GM21423 (cell line): ENCODE results near the gene TTC4.

Experiments used
- ATAC-seq: cut with Tn5 transposase; IDR thresholded peaks from one replicate; pipeline ENCODE4 v1.9.1; 2021; ENCODE audit warnings: mild to moderate bottlenecking, moderate library complexity; ENCODE audit not compliant: unreplicated experiment

TTC4 gene, protein sequence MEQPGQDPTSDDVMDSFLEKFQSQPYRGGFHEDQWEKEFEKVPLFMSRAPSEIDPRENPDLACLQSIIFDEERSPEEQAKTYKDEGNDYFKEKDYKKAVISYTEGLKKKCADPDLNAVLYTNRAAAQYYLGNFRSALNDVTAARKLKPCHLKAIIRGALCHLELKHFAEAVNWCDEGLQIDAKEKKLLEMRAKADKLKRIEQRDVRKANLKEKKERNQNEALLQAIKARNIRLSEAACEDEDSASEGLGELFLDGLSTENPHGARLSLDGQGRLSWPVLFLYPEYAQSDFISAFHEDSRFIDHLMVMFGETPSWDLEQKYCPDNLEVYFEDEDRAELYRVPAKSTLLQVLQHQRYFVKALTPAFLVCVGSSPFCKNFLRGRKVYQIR

GRCh38 chr1:54715493-54716298 lies at the start of gene TTC4:
TSS of gene TTC4 (plus strand) at chr1:54715861. CDS start at chr1:54715909, 48 bp downstream.
- ATAC-seq: peak; percentile 95

DNA sequence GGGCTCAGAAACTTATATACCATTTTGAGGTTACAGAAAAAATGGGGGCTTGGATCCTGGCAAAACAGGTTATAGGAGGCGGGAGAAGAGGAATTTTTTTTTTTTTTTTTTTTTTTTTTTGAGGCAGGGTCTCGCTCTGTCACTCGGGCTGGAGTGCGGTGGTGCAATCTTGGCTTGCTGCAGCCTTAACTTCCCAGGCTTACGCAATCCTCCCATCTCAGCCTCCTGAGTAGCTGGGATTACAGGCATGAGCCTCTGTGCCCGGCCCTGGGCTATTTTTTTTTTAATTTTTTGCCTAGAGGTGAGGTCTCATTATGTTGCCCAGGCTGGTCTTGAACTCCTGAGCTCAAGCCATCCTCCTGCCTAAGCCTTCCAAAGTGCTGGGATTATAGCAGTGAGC lies 49.3 kb upstream of the TTC4 start:
- ATAC-seq: no peak

DNA sequence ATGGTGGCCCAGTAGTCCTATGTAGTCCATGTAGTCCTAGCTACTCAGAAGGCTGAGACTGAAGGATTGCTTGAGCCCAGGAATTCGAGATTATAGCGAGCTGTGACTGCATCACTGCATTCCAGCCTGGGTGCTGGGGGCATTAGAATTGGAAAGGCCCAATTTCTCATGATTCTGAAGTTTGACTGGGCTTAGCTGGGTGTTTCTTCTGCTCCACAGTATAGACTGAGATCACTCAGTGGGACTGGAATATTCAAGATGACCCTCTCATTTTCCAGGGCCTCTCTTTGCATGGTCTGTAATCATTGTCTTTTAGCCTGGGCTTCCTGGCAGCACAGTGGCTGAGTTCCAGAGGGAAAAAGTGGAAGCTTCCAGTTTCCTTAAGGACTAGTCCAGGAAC lies 47.9 kb upstream of the TTC4 start:
- no peak for ATAC-seq

- no peak for ATAC-seq
Observed at GRCh38 chr1:54668567-54668966, 47.1 kb upstream of the TTC4 start.

GRCh38 chr1:54671985-54672608 lies 43.6 kb upstream of the TTC4 start:
- peak; percentile 52 for ATAC-seq

DNA sequence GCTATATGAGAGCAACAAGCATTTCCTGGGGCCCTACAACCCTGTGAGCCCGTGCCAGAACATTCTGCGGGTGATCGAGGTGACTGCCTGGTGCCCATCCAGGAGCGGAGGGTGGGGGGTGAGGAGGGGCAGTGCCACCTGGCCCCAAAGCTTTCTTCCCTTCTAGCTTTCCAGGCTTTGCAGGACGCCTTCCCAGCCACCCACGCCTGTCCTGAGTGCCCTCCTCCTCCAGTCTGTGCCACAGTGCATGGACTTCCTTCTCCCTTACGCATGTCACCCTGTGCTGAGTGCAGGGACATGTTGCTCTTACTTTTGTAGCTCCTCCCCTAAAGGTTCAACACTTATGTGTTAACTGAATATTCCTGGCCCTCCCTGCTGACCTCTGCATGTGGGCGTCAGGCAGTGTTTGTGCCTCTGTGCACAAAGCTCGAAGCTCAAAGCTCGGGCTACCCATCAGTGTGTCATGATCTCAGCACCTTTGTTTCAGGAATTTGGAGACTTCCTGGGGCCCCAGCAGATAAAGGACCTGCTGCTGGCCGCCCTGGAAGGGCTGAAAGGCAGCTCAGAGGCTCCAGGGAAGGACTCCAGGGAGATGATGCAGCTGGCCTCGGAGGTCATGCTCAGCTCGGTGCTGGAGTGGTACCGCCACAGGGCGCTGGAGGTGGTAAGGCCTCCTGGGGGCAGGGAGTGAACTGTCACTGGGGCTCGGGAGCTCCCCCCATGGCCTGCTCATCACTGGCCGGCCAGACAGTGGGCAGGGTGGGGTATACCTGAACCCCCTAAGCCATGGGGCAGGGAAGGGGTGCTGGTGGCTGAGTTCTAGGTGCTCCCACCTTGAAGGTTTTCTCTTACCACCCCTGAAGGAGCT lies 36.7 kb upstream of the TTC4 start:
- no peak for ATAC-seq

GRCh38 chr1:54679706-54680105 lies 36.0 kb upstream of the TTC4 start:
- ATAC-seq: no peak

DNA sequence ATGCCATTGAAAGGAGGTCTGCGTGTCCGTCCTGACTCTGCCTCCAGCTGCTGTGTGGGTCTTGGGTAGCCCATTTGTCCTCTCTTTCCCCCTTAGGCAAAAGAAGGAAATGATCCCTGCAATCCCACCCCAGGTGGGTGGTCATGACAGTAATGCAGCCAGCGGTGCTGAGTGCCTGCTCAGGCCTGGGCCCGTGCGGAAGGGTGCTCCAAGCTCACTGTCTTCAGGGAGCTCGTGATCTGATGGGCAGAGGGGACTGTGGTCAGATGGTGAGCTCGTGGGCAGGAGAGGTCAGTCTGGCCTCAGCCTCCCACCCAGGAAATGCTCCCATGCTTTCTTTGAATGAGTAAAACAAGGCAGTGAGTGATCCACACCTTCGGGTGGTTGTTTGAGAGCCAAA lies 35.3 kb upstream of the TTC4 start:
- ATAC-seq: no peak

DNA sequence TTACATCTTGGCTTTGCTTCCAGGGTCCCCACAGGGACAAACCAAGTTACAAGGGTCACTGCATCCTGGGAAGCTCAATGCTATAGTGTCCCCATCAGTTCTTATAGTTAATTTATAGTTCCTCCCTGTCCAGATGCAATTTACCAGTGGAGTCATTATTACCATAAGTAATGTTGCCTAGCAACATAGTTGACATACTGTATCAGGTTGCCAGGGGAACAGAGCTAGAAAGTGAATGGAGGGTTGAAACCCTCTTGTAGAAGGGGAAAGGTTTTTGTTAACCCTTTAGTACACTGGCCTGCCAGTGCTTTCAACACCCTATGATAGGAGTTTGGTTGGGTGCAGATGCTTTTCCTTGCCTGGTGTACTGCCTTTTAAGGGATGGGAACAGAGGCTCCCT lies 34.3 kb upstream of the TTC4 start:
- no peak for ATAC-seq

GRCh38 chr1:54683453-54683852 lies 32.2 kb upstream of the TTC4 start:
- ATAC-seq: no peak

DNA sequence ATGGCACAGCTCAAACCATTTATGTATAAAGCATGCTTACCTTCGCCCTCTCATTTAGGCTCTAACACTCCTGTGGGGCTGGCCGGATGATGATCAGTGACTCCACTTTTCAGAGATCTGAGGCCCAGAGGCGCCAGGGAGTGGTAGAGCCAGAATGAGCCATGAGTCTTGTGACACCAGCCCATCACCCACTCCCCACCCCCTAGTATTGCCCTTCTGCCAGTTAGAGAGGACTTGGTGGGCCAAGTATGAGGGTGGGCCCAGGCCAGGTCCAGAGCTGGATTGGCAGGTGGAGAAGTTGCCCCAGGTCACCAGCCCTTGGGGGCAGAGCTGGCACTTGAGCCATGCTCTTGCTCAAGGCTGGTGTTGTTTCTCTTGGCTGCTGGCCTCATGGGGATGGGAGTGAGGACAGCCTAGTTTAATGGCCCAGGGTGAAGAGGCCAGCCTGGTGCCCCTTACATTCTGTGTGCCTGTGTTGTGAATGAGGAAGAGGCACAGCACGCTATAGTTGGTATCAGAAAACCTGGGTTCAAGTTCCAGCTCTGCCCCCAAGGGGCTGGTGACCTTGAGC lies 30.2 kb upstream of the TTC4 start:
- ATAC-seq: no peak

DNA sequence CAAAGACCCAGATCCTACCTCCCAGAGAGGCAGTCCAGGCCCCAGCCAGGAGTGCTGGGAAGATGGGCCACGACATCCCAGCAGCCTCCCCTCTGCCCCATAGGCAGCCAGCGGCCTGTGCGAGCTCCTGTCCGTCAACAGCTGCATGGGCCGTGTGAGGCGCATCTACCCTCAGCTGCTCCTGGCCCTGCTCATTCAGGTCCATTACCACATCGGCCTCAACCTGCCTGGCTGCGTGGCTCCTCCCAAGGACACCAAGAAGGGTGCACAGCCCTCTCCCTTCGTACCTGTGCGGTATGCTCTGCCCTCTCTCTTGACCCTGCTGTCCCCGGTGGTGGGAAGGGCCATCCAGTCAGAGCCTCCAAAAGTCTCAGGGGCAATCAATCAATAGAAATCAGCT lies 29.5 kb upstream of the TTC4 start:
- ATAC-seq: no peak

GRCh38 chr1:54694771-54695170 lies 20.9 kb upstream of the TTC4 start:
- no peak for ATAC-seq

GRCh38 chr1:54695221-54695620 lies 20.4 kb upstream of the TTC4 start:
- no peak for ATAC-seq

DNA sequence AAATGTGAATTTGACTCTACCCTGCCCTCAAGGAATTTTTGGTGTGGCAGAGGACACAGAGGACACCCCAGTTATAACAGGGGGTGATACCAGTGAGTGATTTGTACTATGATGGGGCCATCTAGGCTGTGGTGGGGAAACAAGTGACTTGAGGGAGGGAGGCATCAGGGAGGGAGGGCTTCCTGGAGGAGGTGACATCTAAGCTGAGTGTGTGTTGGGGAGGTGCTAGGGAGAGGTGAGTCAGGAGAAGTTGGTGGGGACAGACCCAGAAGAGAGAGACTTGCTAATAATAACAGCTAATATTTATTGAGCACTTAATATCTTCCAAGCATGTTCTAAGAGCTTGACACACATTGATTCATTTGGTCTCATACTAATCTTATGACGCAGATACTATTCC lies 19.9 kb upstream of the TTC4 start:
- ATAC-seq: no peak

- ATAC-seq: no peak
Observed at GRCh38 chr1:54696262-54696661, 19.4 kb upstream of the TTC4 start.

DNA sequence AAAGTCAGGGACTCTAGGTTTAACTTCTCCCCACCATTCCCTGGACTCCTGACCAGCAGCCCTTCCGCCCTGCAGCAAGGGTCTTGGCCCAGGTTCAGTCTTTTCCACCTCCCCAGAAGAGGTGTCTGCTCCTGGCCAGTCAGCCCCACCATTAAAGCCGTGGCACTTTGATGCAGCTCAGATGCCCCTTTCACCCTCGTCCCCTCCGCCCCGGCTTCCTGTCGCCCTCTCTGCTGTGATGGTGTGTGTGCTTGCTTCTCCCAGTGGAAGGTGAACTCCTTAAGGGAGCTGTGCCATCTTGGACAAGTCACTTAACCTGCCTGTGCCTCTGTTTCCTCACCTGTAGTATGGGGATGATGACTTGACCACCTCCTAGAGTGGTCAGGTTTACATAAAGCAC lies 17.8 kb upstream of the TTC4 start:
- ATAC-seq: no peak

DNA sequence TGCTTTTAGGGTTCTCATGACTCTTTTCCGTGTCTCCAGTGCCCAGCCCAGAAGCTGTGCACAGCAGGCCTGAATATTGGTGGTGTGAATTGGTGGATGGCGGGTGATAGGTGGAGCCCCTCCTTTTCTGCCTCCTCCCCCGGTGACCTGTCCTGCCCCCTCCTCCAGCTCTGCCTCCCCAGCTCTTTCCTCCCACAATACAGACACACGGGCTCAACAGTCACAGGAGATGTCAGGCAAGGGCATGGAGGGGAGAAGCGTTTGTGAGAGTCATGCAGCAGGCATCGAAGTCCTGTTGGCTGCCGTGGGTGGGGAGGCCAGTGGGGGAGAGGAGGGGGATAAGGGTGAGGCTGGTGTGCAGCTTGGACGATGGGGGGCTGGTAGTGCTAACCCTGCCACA lies 17.3 kb upstream of the TTC4 start:
- no peak for ATAC-seq

DNA sequence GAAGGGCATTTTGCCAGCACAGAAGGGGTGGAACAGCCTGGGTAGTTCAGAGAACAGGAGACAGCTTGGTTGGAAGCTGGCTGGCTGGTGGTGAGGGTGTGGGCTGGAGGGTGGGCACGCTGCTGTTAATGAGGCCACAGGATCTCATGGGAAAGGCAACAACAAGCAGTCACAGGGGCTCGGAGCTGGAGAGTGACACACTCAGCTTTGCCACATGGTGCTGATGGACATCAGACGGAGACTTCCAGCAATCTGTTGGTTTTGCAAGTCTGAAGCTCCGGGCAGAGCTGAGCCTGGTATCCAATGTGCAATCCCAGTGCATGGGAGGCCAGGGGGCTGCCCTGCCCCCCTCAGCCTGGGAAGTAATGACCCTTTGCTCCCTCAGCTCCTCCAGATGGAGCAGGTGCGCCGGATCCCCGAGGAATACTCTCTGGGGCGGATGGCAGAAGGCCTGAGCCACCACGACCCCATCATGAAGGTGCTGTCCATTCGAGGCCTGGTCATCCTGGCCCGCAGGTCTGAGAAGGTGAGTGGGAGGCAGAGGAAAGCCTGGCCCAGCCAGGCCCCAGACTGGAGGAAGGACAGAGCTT lies 15.6 kb upstream of the TTC4 start:
- no peak for ATAC-seq

- no peak for ATAC-seq
Observed at GRCh38 chr1:54701066-54701465, 14.6 kb upstream of the TTC4 start.
